Measurements from ENCODE around the gene PFKP. TPM values are rescaled to one million over a fixed set of nuclear protein-coding genes. Genes with fewer than 3 reads are reported as not detected.
A peak's percentile ranks its signal among the peaks of the same experiment; 100 is the strongest.

The PFKP gene
- total RNA-seq, 1 experiment from 2014 or later: 232 TPM

DNA sequence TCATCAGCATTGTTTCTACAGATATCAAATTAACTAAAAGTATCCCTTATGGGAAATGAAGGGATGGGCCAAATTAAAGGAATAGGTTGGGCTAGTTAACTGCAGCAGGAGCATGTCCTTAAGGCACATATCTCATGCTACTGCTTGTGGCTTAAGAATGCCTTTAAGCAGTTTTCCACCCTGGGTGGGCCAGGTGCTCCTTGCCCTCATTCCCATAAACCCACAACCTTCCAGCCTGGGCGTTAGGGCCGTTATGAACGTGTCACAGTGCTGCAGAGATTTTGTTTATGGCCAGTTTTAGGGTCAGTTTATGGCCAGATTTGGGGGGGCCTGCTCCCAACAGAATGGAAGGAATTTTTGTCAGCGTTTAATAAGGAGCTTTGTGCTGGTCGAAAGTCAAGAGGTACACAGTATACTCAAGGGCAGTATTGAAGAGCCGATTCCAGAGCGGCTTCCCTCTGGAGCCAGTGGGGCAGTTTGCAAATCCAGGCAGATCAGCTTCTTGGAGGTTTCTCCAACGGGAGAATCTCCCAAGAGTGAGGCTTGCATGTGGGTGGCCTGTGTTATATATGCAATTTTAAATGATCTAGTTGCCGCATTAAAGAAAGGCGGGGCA, 7.7 kb downstream of the PFKP start:
- H3K4me3 ChIP-seq (ENCODE audit: low read depth in 2 of 2, low read length in 2 of 2): no peak overlapping the region
- in situ Hi-C loops (cut with HindIII; ENCODE audit: low pct_unique_long_range_greater_than_20kb, low sequenced_read_pairs): no loop called here
- H3K36me3 ChIP-seq (ENCODE audit: control insufficient read depth, insufficient read depth, low read length): peaks cover 2% of the 10 kb centered on the region; the same call in 1 of the 2 replicates
- ChIA-PET CTCF (no interaction called here), POLR2A (no interaction called here)
- no peaks in the 10 kb centered on the region for H3K9me3 ChIP-seq (ENCODE audit: control insufficient read depth, insufficient read depth, low read depth, low read length)
- peak overlapping the region; percentile 75 for H3K27ac ChIP-seq (ENCODE audit: low read length)
- peaks cover 76% of the 10 kb centered on the region for H3K4me1 ChIP-seq (ENCODE audit: control insufficient read depth, insufficient read depth, low read length)
- TF ChIP-seq, protein P1, sequence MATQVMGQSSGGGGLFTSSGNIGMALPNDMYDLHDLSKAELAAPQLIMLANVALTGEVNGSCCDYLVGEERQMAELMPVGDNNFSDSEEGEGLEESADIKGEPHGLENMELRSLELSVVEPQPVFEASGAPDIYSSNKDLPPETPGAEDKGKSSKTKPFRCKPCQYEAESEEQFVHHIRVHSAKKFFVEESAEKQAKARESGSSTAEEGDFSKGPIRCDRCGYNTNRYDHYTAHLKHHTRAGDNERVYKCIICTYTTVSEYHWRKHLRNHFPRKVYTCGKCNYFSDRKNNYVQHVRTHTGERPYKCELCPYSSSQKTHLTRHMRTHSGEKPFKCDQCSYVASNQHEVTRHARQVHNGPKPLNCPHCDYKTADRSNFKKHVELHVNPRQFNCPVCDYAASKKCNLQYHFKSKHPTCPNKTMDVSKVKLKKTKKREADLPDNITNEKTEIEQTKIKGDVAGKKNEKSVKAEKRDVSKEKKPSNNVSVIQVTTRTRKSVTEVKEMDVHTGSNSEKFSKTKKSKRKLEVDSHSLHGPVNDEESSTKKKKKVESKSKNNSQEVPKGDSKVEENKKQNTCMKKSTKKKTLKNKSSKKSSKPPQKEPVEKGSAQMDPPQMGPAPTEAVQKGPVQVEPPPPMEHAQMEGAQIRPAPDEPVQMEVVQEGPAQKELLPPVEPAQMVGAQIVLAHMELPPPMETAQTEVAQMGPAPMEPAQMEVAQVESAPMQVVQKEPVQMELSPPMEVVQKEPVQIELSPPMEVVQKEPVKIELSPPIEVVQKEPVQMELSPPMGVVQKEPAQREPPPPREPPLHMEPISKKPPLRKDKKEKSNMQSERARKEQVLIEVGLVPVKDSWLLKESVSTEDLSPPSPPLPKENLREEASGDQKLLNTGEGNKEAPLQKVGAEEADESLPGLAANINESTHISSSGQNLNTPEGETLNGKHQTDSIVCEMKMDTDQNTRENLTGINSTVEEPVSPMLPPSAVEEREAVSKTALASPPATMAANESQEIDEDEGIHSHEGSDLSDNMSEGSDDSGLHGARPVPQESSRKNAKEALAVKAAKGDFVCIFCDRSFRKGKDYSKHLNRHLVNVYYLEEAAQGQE (IDR thresholded peaks at IDR 0.05; ENCODE audit: insufficient read depth in 1 of 2, low read depth in 2 of 2, low read length in 1 of 2): no peak
- TF ChIP-seq POLR2AphosphoS5 (IDR thresholded peaks at IDR 0.05; ENCODE audit: low read depth, low read length) (no peak), SIN3A (IDR thresholded peaks at IDR 0.05; ENCODE audit: borderline replicate concordance, insufficient read depth, low read depth, low read length) (no peak), TCF7L2 (IDR thresholded peaks at IDR 0.05; ENCODE audit: low read depth, low read length) (no peak)
- TF ChIP-seq, protein P2, sequence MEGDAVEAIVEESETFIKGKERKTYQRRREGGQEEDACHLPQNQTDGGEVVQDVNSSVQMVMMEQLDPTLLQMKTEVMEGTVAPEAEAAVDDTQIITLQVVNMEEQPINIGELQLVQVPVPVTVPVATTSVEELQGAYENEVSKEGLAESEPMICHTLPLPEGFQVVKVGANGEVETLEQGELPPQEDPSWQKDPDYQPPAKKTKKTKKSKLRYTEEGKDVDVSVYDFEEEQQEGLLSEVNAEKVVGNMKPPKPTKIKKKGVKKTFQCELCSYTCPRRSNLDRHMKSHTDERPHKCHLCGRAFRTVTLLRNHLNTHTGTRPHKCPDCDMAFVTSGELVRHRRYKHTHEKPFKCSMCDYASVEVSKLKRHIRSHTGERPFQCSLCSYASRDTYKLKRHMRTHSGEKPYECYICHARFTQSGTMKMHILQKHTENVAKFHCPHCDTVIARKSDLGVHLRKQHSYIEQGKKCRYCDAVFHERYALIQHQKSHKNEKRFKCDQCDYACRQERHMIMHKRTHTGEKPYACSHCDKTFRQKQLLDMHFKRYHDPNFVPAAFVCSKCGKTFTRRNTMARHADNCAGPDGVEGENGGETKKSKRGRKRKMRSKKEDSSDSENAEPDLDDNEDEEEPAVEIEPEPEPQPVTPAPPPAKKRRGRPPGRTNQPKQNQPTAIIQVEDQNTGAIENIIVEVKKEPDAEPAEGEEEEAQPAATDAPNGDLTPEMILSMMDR (IDR thresholded peaks at IDR 0.05): no peak
- ATAC-seq: no peak
- intact Hi-C loops (cut with micrococcal nuclease; ENCODE audit: unreplicated experiment): no loop called here
- DNase-seq (ENCODE audit: low read depth, low spot score): no peak
- no TSS peak for BruUV-seq (replicated peaks)
- no peaks in the 10 kb centered on the region for H3K27me3 ChIP-seq (ENCODE audit: control insufficient read depth, insufficient read depth, low read length)

DNA sequence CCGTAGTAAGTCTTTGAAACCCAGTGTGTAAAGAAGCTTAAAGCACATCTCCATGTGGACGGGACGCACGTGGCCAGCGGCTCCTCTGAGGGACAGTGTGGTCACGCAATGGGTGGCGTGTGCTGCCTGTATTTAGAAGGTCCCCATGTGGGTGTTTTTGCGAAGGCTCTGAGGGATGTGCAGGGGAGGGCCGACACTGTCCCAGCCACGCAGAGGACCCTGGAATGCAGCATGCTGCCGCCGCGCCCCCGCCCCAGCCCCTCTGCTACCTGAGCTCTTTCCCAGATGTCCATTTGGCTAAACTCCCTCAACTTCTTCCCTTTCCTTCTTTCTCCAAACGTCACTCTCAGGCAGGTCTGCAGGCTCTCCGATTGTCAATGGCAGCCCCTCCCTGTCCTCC, 8.8 kb downstream of the PFKP start:
- Histone ChIP-seq H3K9me3 (ENCODE audit: control insufficient read depth, insufficient read depth, low read depth, low read length) (no peaks in the 10 kb centered on the region), H3K36me3 (ENCODE audit: control insufficient read depth, insufficient read depth, low read length) (no peaks in the 10 kb centered on the region), H3K4me1 (ENCODE audit: control insufficient read depth, insufficient read depth, low read length) (peaks cover 69% of the 10 kb centered on the region), H3K27me3 (ENCODE audit: control insufficient read depth, insufficient read depth, low read length) (no peaks in the 10 kb centered on the region), H3K4me3 (ENCODE audit: low read depth in 2 of 2, low read length in 2 of 2) (no peak overlapping the region), H3K27ac (ENCODE audit: low read length) (no peak overlapping the region)
- TF ChIP-seq SIN3A (IDR thresholded peaks at IDR 0.05; ENCODE audit: borderline replicate concordance, insufficient read depth, low read depth, low read length) (no peak), POLR2AphosphoS5 (IDR thresholded peaks at IDR 0.05; ENCODE audit: low read depth, low read length) (no peak), TCF7L2 (IDR thresholded peaks at IDR 0.05; ENCODE audit: low read depth, low read length) (no peak)
- TF ChIP-seq, protein P2 (IDR thresholded peaks at IDR 0.05): no peak
- TF ChIP-seq, protein P1 (IDR thresholded peaks at IDR 0.05; ENCODE audit: insufficient read depth in 1 of 2, low read depth in 2 of 2, low read length in 1 of 2): no peak
- ATAC-seq: no peak
- in situ Hi-C loops (cut with HindIII; ENCODE audit: low pct_unique_long_range_greater_than_20kb, low sequenced_read_pairs): no loop called here
- ChIA-PET CTCF (no interaction called here), POLR2A (interaction anchor here (0.7 kb wide), 1 partner anchor 30 kb away, joined by 8 read pairs; no protein-coding TSS in a partner anchor)
- DNase-seq (ENCODE audit: low read depth, low spot score): no peak
- no TSS peak for BruUV-seq (replicated peaks)
- intact Hi-C loops (cut with micrococcal nuclease; ENCODE audit: unreplicated experiment): no loop called here
